ENCODE measurements around the gene PLCL1.

PLCL1 gene

GRCh38 chr2:198080879-198081765 lies 276.7 kb downstream of the PLCL1 start:
- no peak for DNase-seq

- DNase-seq: no peak
Measured at GRCh38 chr2:198084156-198084555, 279.8 kb downstream of the PLCL1 start.

GRCh38 chr2:198096002-198096401 lies 291.6 kb downstream of the PLCL1 start:
- no peak for DNase-seq

GRCh38 chr2:198096965-198097364 lies 292.6 kb downstream of the PLCL1 start:
- DNase-seq: no peak

- no peak for DNase-seq
Measured at GRCh38 chr2:198097630-198098029, 293.2 kb downstream of the PLCL1 start.

GRCh38 chr2:198098386-198098785 lies 294.0 kb downstream of the PLCL1 start:
- DNase-seq: no peak

GRCh38 chr2:198098918-198099317 lies 294.5 kb downstream of the PLCL1 start:
- no peak for DNase-seq

- no peak for DNase-seq
Measured at GRCh38 chr2:198100346-198100745, 296.0 kb downstream of the PLCL1 start.

GRCh38 chr2:198101688-198102087 lies 297.3 kb downstream of the PLCL1 start:
- no peak for DNase-seq

- DNase-seq: no peak
Measured at GRCh38 chr2:198102120-198102519, 297.7 kb downstream of the PLCL1 start.

- DNase-seq: no peak
Measured at GRCh38 chr2:198102856-198103255, 298.5 kb downstream of the PLCL1 start.

- no peak for DNase-seq
Measured at GRCh38 chr2:198106621-198107385, 302.4 kb downstream of the PLCL1 start.

GRCh38 chr2:198113316-198113715 lies 308.9 kb downstream of the PLCL1 start:
- DNase-seq: no peak

- no peak for DNase-seq
Measured at GRCh38 chr2:198114064-198114463, 309.7 kb downstream of the PLCL1 start.

GRCh38 chr2:198115201-198115600 lies 310.8 kb downstream of the PLCL1 start:
- DNase-seq: no peak

GRCh38 chr2:198116756-198117155 lies 312.4 kb downstream of the PLCL1 start:
- DNase-seq: no peak

GRCh38 chr2:198117406-198118041 lies 313.1 kb downstream of the PLCL1 start:
- DNase-seq: no peak

- DNase-seq: no peak
Measured at GRCh38 chr2:198127627-198128026, 323.2 kb downstream of the PLCL1 start.

- no peak for DNase-seq
Measured at GRCh38 chr2:198129609-198130008, 325.2 kb downstream of the PLCL1 start.

GRCh38 chr2:198134293-198134955 lies 330.0 kb downstream of the PLCL1 start:
- DNase-seq: no peak

- DNase-seq: peak; percentile 26
Measured at GRCh38 chr2:198135481-198135934, 331.1 kb downstream of the PLCL1 start.

GRCh38 chr2:198136142-198136541 lies 331.7 kb downstream of the PLCL1 start:
- DNase-seq: no peak

- no peak for DNase-seq
Measured at GRCh38 chr2:198137733-198138132, 333.3 kb downstream of the PLCL1 start.

Data from NCI-H524 treated with DMSO at 0.1 percent for 48 hours (cell line).